HepG2 (cell line): ENCODE data around the gene P4HTM. TPM values are rescaled to one million over a fixed set of nuclear protein-coding genes. Genes with fewer than 3 reads are reported as not detected.

ENCODE experiments used
- ADNP ChIP-seq: sonication (generic); formaldehyde crosslinking; IDR thresholded peaks from 2 replicates; pipeline ENCODE4 v1.4.0; 2020; ENCODE audit warnings: missing genetic modification reagents
- AGO2 ChIP-seq: fragments of 200-400 bp; formaldehyde crosslinking; optimal IDR thresholded peaks from 2 replicates; pipeline ENCODE3; 2017; ENCODE audit warnings: mild to moderate bottlenecking, low read depth, low read length, moderate library complexity
- ASH2L ChIP-seq: fragments of 300-600, 200-600 bp; sonication (generic); IDR thresholded peaks from 2 replicates; pipeline ENCODE4 v1.7.0; 2017; ENCODE audit warnings: low read depth, mild to moderate bottlenecking, moderate library complexity, mixed read lengths, low read length; ENCODE audit not compliant: insufficient read length
- BATF2 ChIP-seq: sonication (generic); formaldehyde crosslinking; IDR thresholded peaks from 2 replicates; pipeline ENCODE4 v1.8.0; 2022; ENCODE audit warnings: mild to moderate bottlenecking, missing genetic modification reagents, moderate library complexity
- GLMP ChIP-seq: sonication (generic); formaldehyde crosslinking; IDR thresholded peaks from 2 replicates; pipeline ENCODE4 v1.9.0; 2021; ENCODE audit warnings: missing genetic modification reagents, mild to moderate bottlenecking, borderline replicate concordance
- LCORL ChIP-seq, 2 experiments: fragments of 450-650 bp in 1 of 2; sonication (generic) in 1 of 2; formaldehyde crosslinking in 1 of 2; IDR thresholded peaks; 2 replicates each; pipeline versions ENCODE4 v1.5.0 to v1.6.1; 2017 to 2020; ENCODE audit warnings: antibody characterized with exemption in 1 of 2, missing genetic modification reagents in 1 of 2
- MTF2 ChIP-seq: sonication (generic); formaldehyde crosslinking; IDR thresholded peaks from 2 replicates; pipeline ENCODE4 v1.5.0; 2020; ENCODE audit warnings: missing genetic modification reagents, borderline replicate concordance
- PATZ1 ChIP-seq: sonication (generic); formaldehyde crosslinking; IDR thresholded peaks from 2 replicates; pipeline ENCODE4 v1.4.0; 2020; ENCODE audit warnings: missing genetic modification reagents
- PHF5A ChIP-seq: IDR thresholded peaks from one replicate; pipeline ENCODE4 v1.6.1; 2018; ENCODE audit warnings: low read depth, missing genetic modification reagents; ENCODE audit not compliant: unreplicated experiment
- RAD21 ChIP-seq: fragments of 450-650 bp; formaldehyde crosslinking; IDR thresholded peaks from 2 replicates; pipeline ENCODE4 v1.5.0; 2020; ENCODE audit warnings: mild to moderate bottlenecking
- RARG ChIP-seq: sonication (generic); formaldehyde crosslinking; IDR thresholded peaks from 2 replicates; pipeline ENCODE4 v1.4.0; 2020; ENCODE audit warnings: low read depth, mild to moderate bottlenecking, missing genetic modification reagents
- TEAD2 ChIP-seq: sonication (generic); formaldehyde crosslinking; IDR thresholded peaks from 2 replicates; pipeline ENCODE4 v1.9.0; 2021; ENCODE audit warnings: missing genetic modification reagents
- ZBTB1 ChIP-seq: sonication (generic); formaldehyde crosslinking; IDR thresholded peaks from 2 replicates; pipeline ENCODE4 v1.4.0; 2020; ENCODE audit warnings: missing genetic modification reagents, borderline replicate concordance
- ZBTB44 ChIP-seq: sonication (generic); formaldehyde crosslinking; IDR thresholded peaks from 2 replicates; pipeline ENCODE4 v1.4.0; 2020; ENCODE audit warnings: missing genetic modification reagents
- ZNF10 ChIP-seq: sonication (generic); formaldehyde crosslinking; IDR thresholded peaks from 2 replicates; pipeline ENCODE4 v1.4.0; 2020; ENCODE audit warnings: mild to moderate bottlenecking, low read depth, missing genetic modification reagents, borderline replicate concordance
- ZNF12 ChIP-seq: sonication (generic); formaldehyde crosslinking; IDR thresholded peaks from 2 replicates; pipeline ENCODE4 v1.5.0; 2020; ENCODE audit warnings: missing genetic modification reagents
- ZNF296 ChIP-seq: sonication (generic); formaldehyde crosslinking; conservative IDR thresholded peaks from 2 replicates; pipeline ENCODE4 v1.5.0; 2020; ENCODE audit warnings: mild to moderate bottlenecking, missing genetic modification reagents
- ZNF333 ChIP-seq: sonication (generic); formaldehyde crosslinking; IDR thresholded peaks from 2 replicates; pipeline ENCODE4 v1.4.0; 2020; ENCODE audit warnings: mild to moderate bottlenecking, missing genetic modification reagents, borderline replicate concordance
- ZNF558 ChIP-seq: sonication (generic); formaldehyde crosslinking; IDR thresholded peaks from 2 replicates; pipeline ENCODE4 v1.9.0; 2022; ENCODE audit warnings: mild to moderate bottlenecking, missing genetic modification reagents, borderline replicate concordance
- ZNF724P ChIP-seq: sonication (generic); formaldehyde crosslinking; IDR thresholded peaks from 2 replicates; pipeline ENCODE4 v1.8.0; 2022; ENCODE audit warnings: missing genetic modification reagents, borderline replicate concordance
- ZNF792 ChIP-seq: IDR thresholded peaks from 2 replicates; pipeline ENCODE4 v1.6.1; 2016
- ZSCAN29 ChIP-seq: sonication (generic); formaldehyde crosslinking; conservative IDR thresholded peaks from 2 replicates; pipeline ENCODE4 v1.4.0; 2020; ENCODE audit warnings: mild to moderate bottlenecking, missing genetic modification reagents
- polyA plus RNA-seq, 8 experiments: library from polyadenylated mRNA; depleted of rRNA in 3 of 8; stranded (reverse) in 7 of 8; unstranded in 1 of 8; fragments of >200 nt; fragmentation: Illumina TruSeq in 4 of 8; extraction: Trizol in 4 of 8; gene quantifications; 2 replicates each; pipeline versions ENCODE4 v1.2.1 to v1.2.3, GENCODE V29; 2011 to 2016; ENCODE audit warnings: low read depth in 4 of 8, missing spikeins in 1 of 8, mixed read lengths in 1 of 8; ENCODE audit not compliant: insufficient read depth in 1 of 8
- total RNA-seq, 5 experiments: library from RNA; depleted of rRNA; stranded (reverse); fragments of >200 nt; fragmentation: Illumina TruSeq; extraction: Trizol; gene quantifications; 2 replicates each; pipeline ENCODE4 v1.2.3, GENCODE V29; 2016; ENCODE audit warnings: low read depth in 1 of 5
- TF ChIP-seq, protein P1 (sequence below): sonication (generic); formaldehyde crosslinking; IDR thresholded peaks from 2 replicates; pipeline ENCODE4 v1.4.0; 2020; ENCODE audit warnings: missing genetic modification reagents

The P4HTM gene
- total and polyA plus RNA-seq, 2 of the 13 experiments (the other 11 are each of a cell fraction or from before 2014, with no cell fraction given): 0.01 TPM; not detected in 1

DNA sequence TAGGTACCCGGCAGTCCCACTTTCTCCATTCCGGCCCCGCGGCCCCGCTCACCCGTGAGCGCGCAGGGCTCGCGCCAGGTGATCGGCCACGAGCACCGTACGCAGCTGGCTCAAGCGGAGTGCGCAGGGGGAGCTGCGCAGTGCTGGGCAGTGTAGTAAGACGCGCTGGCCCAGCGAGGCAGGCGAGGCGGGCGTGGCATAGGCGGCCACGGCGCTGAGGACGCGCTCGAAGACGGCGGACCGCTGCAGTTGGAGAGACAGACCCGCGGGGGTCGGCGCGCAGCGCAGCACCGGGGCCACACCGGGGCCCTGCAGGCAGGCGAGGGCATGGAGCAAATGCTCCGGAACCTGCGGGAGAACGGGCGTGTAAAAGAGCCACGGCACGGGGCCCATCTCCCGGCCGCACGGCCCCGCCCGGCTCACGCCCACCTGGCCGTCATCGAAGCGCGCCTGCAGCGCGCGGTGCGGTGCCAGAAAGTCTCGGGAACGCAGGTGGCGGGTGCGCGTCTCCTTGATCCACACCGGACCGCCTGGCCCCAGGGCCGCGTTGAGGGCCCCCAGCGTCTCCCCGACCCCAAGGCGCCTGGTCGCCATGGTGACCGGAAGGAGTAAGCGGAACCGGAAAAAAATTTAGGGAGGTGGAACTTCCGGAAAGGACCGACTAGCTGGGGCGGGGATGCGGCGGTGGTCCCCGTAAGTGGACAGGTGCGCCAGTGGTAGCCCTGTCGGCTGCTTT is 28.1 kb downstream of the P4HTM start, which contains the start of gene DALRD3 (continued):
- TF ChIP-seq MTF2 (peak; percentile 89; the same call in 1 of the 2 replicates), ZNF792 (CRISPR knock-in tag) (peak; percentile 5; the same call in 1 of the 2 replicates), PHF5A (peak; percentile 76), ZNF10 (no peak), ZBTB44 (CRISPR knock-in tag) (no peak), ZSCAN29 (CRISPR knock-in tag) (peak; percentile 75; the same call in 1 of the 2 replicates), ZNF12 (CRISPR knock-in tag) (0 out of 2 replicates have a peak, but pooled peaks have one; percentile 1), RAD21 (CRISPR knock-in tag) (peak; percentile 47; the same call in 1 of the 2 replicates), AGO2 (peak; percentile 99), ZBTB1 (CRISPR knock-in tag) (no peak), GLMP (CRISPR knock-in tag) (no peak), RARG (CRISPR knock-in tag) (no peak), ZNF296 (CRISPR knock-in tag) (0 out of 2 replicates have a peak, but pooled peaks have one; percentile 54), LCORL (IDR thresholded peaks at IDR 0.05) (no peak), LCORL (CRISPR knock-in tag; IDR thresholded peaks at IDR 0.05) (no peak), ASH2L (peak; percentile 66), ADNP (CRISPR knock-in tag) (no peak), ZNF724P (CRISPR knock-in tag) (no peak), PATZ1 (CRISPR knock-in tag) (peak; percentile 84), ZNF558 (peak; percentile 82; the same call in 1 of the 2 replicates), ZNF333 (CRISPR knock-in tag) (0 out of 2 replicates have a peak, but pooled peaks have one; percentile 49), BATF2 (no peak), TEAD2 (CRISPR knock-in tag) (no peak)
- TF ChIP-seq, protein P1, sequence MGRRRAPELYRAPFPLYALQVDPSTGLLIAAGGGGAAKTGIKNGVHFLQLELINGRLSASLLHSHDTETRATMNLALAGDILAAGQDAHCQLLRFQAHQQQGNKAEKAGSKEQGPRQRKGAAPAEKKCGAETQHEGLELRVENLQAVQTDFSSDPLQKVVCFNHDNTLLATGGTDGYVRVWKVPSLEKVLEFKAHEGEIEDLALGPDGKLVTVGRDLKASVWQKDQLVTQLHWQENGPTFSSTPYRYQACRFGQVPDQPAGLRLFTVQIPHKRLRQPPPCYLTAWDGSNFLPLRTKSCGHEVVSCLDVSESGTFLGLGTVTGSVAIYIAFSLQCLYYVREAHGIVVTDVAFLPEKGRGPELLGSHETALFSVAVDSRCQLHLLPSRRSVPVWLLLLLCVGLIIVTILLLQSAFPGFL (CRISPR knock-in tag): no peak
